HepG2 (cell line): Measurements from ENCODE around the gene NBEAL2. TPM values are rescaled to one million over a fixed set of nuclear protein-coding genes. Genes with fewer than 3 reads are reported as not detected.

Source experiments
- ATAC-seq: fragments of 200-7000 bp; cut with Tn5 transposase; 3 replicates; pipeline ENCODE4 v1.9.1; 2020; ENCODE audit warnings: mild to moderate bottlenecking, moderate library complexity
- BruUV-seq: library from RNA; stranded (reverse); fragments of 400-500 nt; replicated peaks from 2 replicates; lab custom pipeline; 2021; lab: Mats Ljungman, UMichigan
- CTCF ChIA-PET: fragments of 300-600 bp; formaldehyde crosslinking; extraction: SDS; loops from one replicate; lab custom pipeline; 2021; ENCODE audit warnings: low total read pairs, inconsistent platforms, low intra/inter-chr PET ratio; lab: Yijun Ruan, JAX
- POLR2A ChIA-PET: fragments of 350-600 bp; sonication (Branson Sonifier 250); formaldehyde crosslinking; loops from one replicate; lab custom pipeline; 2020; ENCODE audit warnings: antibody characterized with exemption, inconsistent platforms; lab: Yijun Ruan, JAX
- DNase-seq: peaks from one replicate; pipeline ENCODE4 v3.0.0-alpha.2; 2015; ENCODE audit warnings: low spot score
- FAIRE-seq: peaks from 3 replicates; lab custom pipeline; 2011; peaks lifted over from hg19 to GRCh38; lab: Jason Lieb, UNC
- H2AFZ ChIP-seq: one replicate; pipeline ENCODE4 v1.6.1; 2011; ENCODE audit warnings: low read length, inconsistent platforms
- H3K27ac ChIP-seq: fragments of 300-600 bp; 3 replicates; pipeline ENCODE4 v1.8.0; 2011; ENCODE audit warnings: mixed run types, mild to moderate bottlenecking, mixed read lengths, low read length, inconsistent platforms; ENCODE audit not compliant: insufficient read depth; ENCODE audit errors: extremely low read length
- H3K27me3 ChIP-seq, 2 experiments: fragments of 200-600 bp in 1 of 2; 2 replicates in 1 of 2; 3 replicates in 1 of 2; pipeline versions ENCODE4 v1.6.0 to v1.8.0; 2011; ENCODE audit warnings: low read length in 2 of 2, mild to moderate bottlenecking in 2 of 2, moderate library complexity in 2 of 2, inconsistent platforms in 1 of 2; ENCODE audit not compliant: insufficient read depth in 2 of 2, control insufficient read depth in 1 of 2
- H3K36me3 ChIP-seq, 2 experiments: fragments of 200-600 bp in 1 of 2; replicated peaks in 1 of 2; 2 replicates in 1 of 2; 3 replicates in 1 of 2; pipeline versions ENCODE4 v1.5.1 to v1.8.0; 2011; ENCODE audit warnings: low read length in 2 of 2, inconsistent platforms in 1 of 2; ENCODE audit not compliant: insufficient read depth in 2 of 2, control insufficient read depth in 1 of 2
- H3K4me1 ChIP-seq: 2 replicates; pipeline ENCODE4 v1.5.1; 2012; ENCODE audit warnings: low read length, inconsistent platforms; ENCODE audit not compliant: insufficient read depth
- H3K4me2 ChIP-seq: 2 replicates; pipeline ENCODE4 v1.6.0; 2011; ENCODE audit warnings: low read depth, low read length, inconsistent platforms
- H3K4me3 ChIP-seq, 3 experiments: fragments of 200-600 bp in 1 of 3; sonication (generic), shearing (Covaris generic) in 1 of 3; replicated peaks in 1 of 3; 2 replicates each; pipeline ENCODE4 v1.5.1; 2011 to 2016; ENCODE audit warnings: low read length in 3 of 3, inconsistent platforms in 2 of 3, low read depth in 2 of 3, mild to moderate bottlenecking in 2 of 3, control low read depth in 1 of 3, mixed read lengths in 1 of 3; ENCODE audit not compliant: insufficient read depth in 1 of 3
- H3K79me2 ChIP-seq: one replicate; pipeline ENCODE4 v1.6.1; 2011; ENCODE audit warnings: low read length, inconsistent platforms; ENCODE audit not compliant: insufficient read depth
- H3K9ac ChIP-seq: 2 replicates; pipeline ENCODE4 v1.6.0; 2011; ENCODE audit warnings: mild to moderate bottlenecking, low read depth, low read length, inconsistent platforms; ENCODE audit not compliant: insufficient read depth
- H3K9me3 ChIP-seq: 2 replicates; pipeline ENCODE4 v1.5.1; 2012; ENCODE audit warnings: mild to moderate bottlenecking, low read length
- H4K20me1 ChIP-seq: 2 replicates; pipeline ENCODE4 v1.6.0; 2011; ENCODE audit warnings: inconsistent platforms, mild to moderate bottlenecking, low read length, moderate library complexity; ENCODE audit not compliant: insufficient read depth
- ARHGAP35 ChIP-seq: sonication (generic); formaldehyde crosslinking; IDR thresholded peaks from 2 replicates; pipeline ENCODE4 v1.9.0; 2022; ENCODE audit warnings: mild to moderate bottlenecking, inconsistent platforms, moderate library complexity, missing genetic modification reagents, borderline replicate concordance
- BRCA1 ChIP-seq: sonication (generic); formaldehyde crosslinking; IDR thresholded peaks from 2 replicates; pipeline ENCODE4 v1.4.0; 2020; ENCODE audit warnings: missing genetic modification reagents
- CENPX ChIP-seq: sonication (generic); formaldehyde crosslinking; IDR thresholded peaks from 2 replicates; pipeline ENCODE4 v1.9.0; 2021; ENCODE audit warnings: mild to moderate bottlenecking, missing genetic modification reagents, moderate library complexity
- MAX ChIP-seq: IDR thresholded peaks from 2 replicates; pipeline ENCODE4 v1.6.1; 2012; ENCODE audit warnings: inconsistent platforms
- NPAS2 ChIP-seq: sonication (generic); formaldehyde crosslinking; IDR thresholded peaks from 2 replicates; pipeline ENCODE4 v1.8.0; 2022; ENCODE audit warnings: mild to moderate bottlenecking, missing genetic modification reagents, borderline replicate concordance
- RAD21 ChIP-seq: fragments of 450-650 bp; formaldehyde crosslinking; IDR thresholded peaks from 2 replicates; pipeline ENCODE4 v1.5.0; 2020; ENCODE audit warnings: mild to moderate bottlenecking
- REL ChIP-seq: sonication (generic); formaldehyde crosslinking; conservative IDR thresholded peaks from 2 replicates; pipeline ENCODE4 v1.8.0; 2022; ENCODE audit warnings: mild to moderate bottlenecking, missing genetic modification reagents, moderate library complexity
- SNRNP70 ChIP-seq: fragments of 200-400 bp; formaldehyde crosslinking; IDR thresholded peaks from 2 replicates; pipeline ENCODE4 v1.6.1; 2017; ENCODE audit warnings: mild to moderate bottlenecking, low read depth, low read length, moderate library complexity
- YY1 ChIP-seq: IDR thresholded peaks from 2 replicates; pipeline ENCODE4 v1.6.1; 2011; ENCODE audit warnings: low read length, low read depth, moderate library complexity, mild to moderate bottlenecking; ENCODE audit not compliant: insufficient read depth, insufficient replicate concordance
- ZBTB43 ChIP-seq: sonication (generic); formaldehyde crosslinking; conservative IDR thresholded peaks from 2 replicates; pipeline ENCODE4 v1.4.0; 2020; ENCODE audit warnings: missing genetic modification reagents
- ZNF136 ChIP-seq: sonication (generic); formaldehyde crosslinking; IDR thresholded peaks from 2 replicates; pipeline ENCODE4 v1.8.1; 2022; ENCODE audit warnings: low read depth, mild to moderate bottlenecking, moderate library complexity, missing genetic modification reagents
- ZNF296 ChIP-seq: sonication (generic); formaldehyde crosslinking; conservative IDR thresholded peaks from 2 replicates; pipeline ENCODE4 v1.5.0; 2020; ENCODE audit warnings: mild to moderate bottlenecking, missing genetic modification reagents
- ZNF367 ChIP-seq: sonication (generic); formaldehyde crosslinking; IDR thresholded peaks from 2 replicates; pipeline ENCODE4 v1.4.0; 2020; ENCODE audit warnings: missing genetic modification reagents, borderline replicate concordance
- ZNF441 ChIP-seq: sonication (generic); formaldehyde crosslinking; IDR thresholded peaks from 2 replicates; pipeline ENCODE4 v1.7.0; 2021; ENCODE audit warnings: missing genetic modification reagents, borderline replicate concordance
- ZNF569 ChIP-seq: sonication (generic); formaldehyde crosslinking; IDR thresholded peaks from 2 replicates; pipeline ENCODE4 v1.5.0; 2020; ENCODE audit warnings: mild to moderate bottlenecking, missing genetic modification reagents, moderate library complexity, borderline replicate concordance
- ZNF670 ChIP-seq: sonication (generic); formaldehyde crosslinking; IDR thresholded peaks from 2 replicates; pipeline ENCODE4 v1.8.0; 2022; ENCODE audit warnings: mild to moderate bottlenecking, missing genetic modification reagents, borderline replicate concordance
- ZNF687 ChIP-seq: sonication (generic); formaldehyde crosslinking; IDR thresholded peaks from 2 replicates; pipeline ENCODE4 v1.5.1; 2020; ENCODE audit warnings: mild to moderate bottlenecking, missing genetic modification reagents, moderate library complexity
- ZNF761 ChIP-seq: sonication (generic); formaldehyde crosslinking; conservative IDR thresholded peaks from 2 replicates; pipeline ENCODE4 v1.4.0; 2020; ENCODE audit warnings: mild to moderate bottlenecking, missing genetic modification reagents
- WGBS: methylation state at CpG from one replicate; pipeline ENCODE4 v1.1.6; 2017; ENCODE audit warnings: low lambda C conversion rate; 5-methylcytosine and 5-hydroxymethylcytosine counted together
- in situ Hi-C: cut with HindIII; loops from 2 replicates; pipeline ENCODE4 v1.10.0; 2017; ENCODE audit warnings: low pct_unique_long_range_greater_than_20kb; ENCODE audit not compliant: extremely low pct_ligation_motif_present
- intact Hi-C: fragments of 100-400 bp; cut with micrococcal nuclease; formaldehyde crosslinking; loops from one replicate; pipeline ENCODE4 v1.10.0; 2022; ENCODE audit not compliant: unreplicated experiment
- polyA plus RNA-seq, 8 experiments: library from polyadenylated mRNA; depleted of rRNA in 3 of 8; stranded (reverse) in 7 of 8; unstranded in 1 of 8; fragments of >200 nt; fragmentation: Illumina TruSeq in 4 of 8; extraction: Trizol in 4 of 8; gene quantifications; 2 replicates each; pipeline versions ENCODE4 v1.2.1 to v1.2.3, GENCODE V29; 2011 to 2016; ENCODE audit warnings: low read depth in 4 of 8, missing spikeins in 1 of 8, mixed read lengths in 1 of 8; ENCODE audit not compliant: insufficient read depth in 1 of 8
- total RNA-seq, 5 experiments: library from RNA; depleted of rRNA; stranded (reverse); fragments of >200 nt; fragmentation: Illumina TruSeq; extraction: Trizol; gene quantifications; 2 replicates each; pipeline ENCODE4 v1.2.3, GENCODE V29; 2016; ENCODE audit warnings: low read depth in 1 of 5

Gene NBEAL2
- total and polyA plus RNA-seq, 2 of the 13 experiments (the other 11 are each of a cell fraction or from before 2014, with no cell fraction given) = 9.7 to 12.4 TPM

DNA sequence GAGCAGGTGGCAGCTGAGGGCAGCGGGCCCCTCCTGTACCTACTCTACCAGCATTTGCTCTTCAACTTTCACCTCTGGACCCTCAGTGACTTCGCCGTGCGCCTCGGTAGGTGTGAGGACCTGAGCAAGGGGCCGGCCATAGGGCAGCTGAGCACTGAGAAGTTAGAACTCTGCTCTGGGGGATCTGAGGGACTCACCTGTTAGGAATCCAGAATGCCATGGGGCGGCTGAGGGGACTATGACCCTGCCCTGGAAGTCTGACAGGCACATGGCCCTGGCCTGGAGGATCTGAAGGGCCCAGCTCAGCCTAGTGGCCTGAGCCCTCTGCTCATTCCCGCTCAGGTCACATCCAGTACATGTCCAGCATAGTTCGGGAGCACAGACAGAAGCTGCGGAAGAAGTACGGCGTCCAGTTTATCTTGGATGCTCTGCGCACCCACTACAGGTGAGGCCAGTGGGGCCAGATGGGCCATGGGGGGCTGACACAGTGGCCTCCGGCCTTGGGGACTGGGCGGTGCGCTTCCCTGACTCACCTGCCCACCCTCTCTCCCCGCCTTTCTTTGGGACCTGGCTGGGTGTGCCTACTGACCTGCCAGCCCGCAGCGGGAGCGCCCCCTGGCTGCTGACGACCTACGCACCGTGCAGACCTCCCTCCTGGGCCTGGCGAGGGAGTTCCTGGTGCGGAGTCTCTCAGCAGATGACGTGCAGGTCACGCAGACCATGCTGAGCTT lies 18.8 kb downstream of the NBEAL2 start:
- Histone ChIP-seq H3K9ac (no peak overlapping the region), H3K79me2 (no peaks in the 10 kb centered on the region), H2AFZ (no peak overlapping the region), H3K4me3 (no peak overlapping the region), H4K20me1 (no peaks in the 10 kb centered on the region), H3K27ac (no peak overlapping the region), H3K4me1 (peaks cover 12% of the 10 kb centered on the region), H3K36me3 (peaks cover 3 to 6% of the 10 kb centered on the region in 2 experiments; a peak in 2 of 5 replicates), H3K9me3 (no peaks in the 10 kb centered on the region), H3K27me3 (no peaks in the 10 kb centered on the region), H3K4me2 (no peak overlapping the region)
- ChIA-PET POLR2A (no interaction called here), CTCF (interaction anchor here (0.8 to 2.0 kb wide), 3 partner anchors 31 to 293 kb away, joined by 4 to 27 read pairs (median 5); no protein-coding TSS in a partner anchor)
- intact Hi-C loops = no loop called here
- ATAC-seq (peak; percentile 86), FAIRE-seq (peak; percentile 36), DNase-seq (peak; percentile 47)
- BruUV-seq = no TSS peak
- in situ Hi-C loops = no loop called here
- WGBS = 72% methylated on average over 17 of the region's 27 CpGs
- TF ChIP-seq SNRNP70 (no peak), ZNF670 (CRISPR knock-in tag) (no peak), NPAS2 (no peak), MAX (peak; percentile 45), ZNF569 (no peak), ZNF367 (CRISPR knock-in tag) (no peak), CENPX (CRISPR knock-in tag) (no peak), ZNF687 (peak; percentile 73), ARHGAP35 (CRISPR knock-in tag) (0 out of 2 replicates have a peak, but pooled peaks have one; percentile 57), YY1 (no peak), BRCA1 (CRISPR knock-in tag) (0 out of 2 replicates have a peak, but pooled peaks have one; percentile 34), RAD21 (CRISPR knock-in tag) (peak; percentile 97), ZNF136 (CRISPR knock-in tag) (peak; percentile 64; the same call in 1 of the 2 replicates), REL (no peak), ZNF296 (CRISPR knock-in tag) (0 out of 2 replicates have a peak, but pooled peaks have one; percentile 47), ZBTB43 (no peak), ZNF441 (CRISPR knock-in tag) (no peak), ZNF761 (CRISPR knock-in tag) (no peak)
